ENCODE data around the gene FLNB.

FLNB gene

GRCh38 chr3:58129041-58129770 is 121.0 kb downstream of the FLNB start (continued):
- TF ChIP-seq, protein P1, sequence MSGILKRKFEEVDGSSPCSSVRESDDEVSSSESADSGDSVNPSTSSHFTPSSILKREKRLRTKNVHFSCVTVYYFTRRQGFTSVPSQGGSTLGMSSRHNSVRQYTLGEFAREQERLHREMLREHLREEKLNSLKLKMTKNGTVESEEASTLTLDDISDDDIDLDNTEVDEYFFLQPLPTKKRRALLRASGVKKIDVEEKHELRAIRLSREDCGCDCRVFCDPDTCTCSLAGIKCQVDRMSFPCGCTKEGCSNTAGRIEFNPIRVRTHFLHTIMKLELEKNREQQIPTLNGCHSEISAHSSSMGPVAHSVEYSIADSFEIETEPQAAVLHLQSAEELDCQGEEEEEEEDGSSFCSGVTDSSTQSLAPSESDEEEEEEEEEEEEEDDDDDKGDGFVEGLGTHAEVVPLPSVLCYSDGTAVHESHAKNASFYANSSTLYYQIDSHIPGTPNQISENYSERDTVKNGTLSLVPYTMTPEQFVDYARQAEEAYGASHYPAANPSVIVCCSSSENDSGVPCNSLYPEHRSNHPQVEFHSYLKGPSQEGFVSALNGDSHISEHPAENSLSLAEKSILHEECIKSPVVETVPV (CRISPR knock-in tag; IDR thresholded peaks at IDR 0.05) = no peak
- TF ChIP-seq TCF4 (CRISPR knock-in tag; IDR thresholded peaks at IDR 0.05; ENCODE audit: borderline replicate concordance) = no peak
- TF ChIP-seq ZNF565 (CRISPR knock-in tag; conservative IDR thresholded peaks at IDR 0.05; ENCODE audit: low read depth) = no peak

DNA sequence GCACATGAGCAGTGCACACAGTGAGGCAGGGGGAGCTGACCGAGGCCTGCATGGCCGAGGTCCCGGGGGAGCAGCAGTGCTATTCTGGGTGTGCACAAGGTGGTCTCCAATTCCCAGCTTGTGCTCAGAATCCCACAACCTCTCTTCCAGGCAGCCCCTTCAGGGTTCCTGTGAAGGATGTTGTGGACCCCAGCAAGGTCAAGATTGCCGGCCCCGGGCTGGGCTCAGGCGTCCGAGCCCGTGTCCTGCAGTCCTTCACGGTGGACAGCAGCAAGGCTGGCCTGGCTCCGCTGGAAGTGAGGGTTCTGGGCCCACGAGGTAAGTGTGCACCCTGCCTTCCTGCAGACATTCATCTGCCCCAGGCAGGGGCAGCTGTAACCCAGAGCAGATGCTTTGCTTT is 122.4 kb downstream of the FLNB start:
- TF ChIP-seq GLIS3 (CRISPR knock-in tag; IDR thresholded peaks at IDR 0.05) (no peak), ISL1 (CRISPR knock-in tag; IDR thresholded peaks at IDR 0.05) (no peak), ESRRG (CRISPR knock-in tag; IDR thresholded peaks at IDR 0.05) (no peak), ZNF8 (CRISPR knock-in tag; IDR thresholded peaks at IDR 0.05) (no peak), RARB (CRISPR knock-in tag; IDR thresholded peaks at IDR 0.05) (no peak), TCF4 (CRISPR knock-in tag; IDR thresholded peaks at IDR 0.05; ENCODE audit: borderline replicate concordance) (no peak), ZNF565 (CRISPR knock-in tag; conservative IDR thresholded peaks at IDR 0.05; ENCODE audit: low read depth) (no peak)
- TF ChIP-seq, protein P2, sequence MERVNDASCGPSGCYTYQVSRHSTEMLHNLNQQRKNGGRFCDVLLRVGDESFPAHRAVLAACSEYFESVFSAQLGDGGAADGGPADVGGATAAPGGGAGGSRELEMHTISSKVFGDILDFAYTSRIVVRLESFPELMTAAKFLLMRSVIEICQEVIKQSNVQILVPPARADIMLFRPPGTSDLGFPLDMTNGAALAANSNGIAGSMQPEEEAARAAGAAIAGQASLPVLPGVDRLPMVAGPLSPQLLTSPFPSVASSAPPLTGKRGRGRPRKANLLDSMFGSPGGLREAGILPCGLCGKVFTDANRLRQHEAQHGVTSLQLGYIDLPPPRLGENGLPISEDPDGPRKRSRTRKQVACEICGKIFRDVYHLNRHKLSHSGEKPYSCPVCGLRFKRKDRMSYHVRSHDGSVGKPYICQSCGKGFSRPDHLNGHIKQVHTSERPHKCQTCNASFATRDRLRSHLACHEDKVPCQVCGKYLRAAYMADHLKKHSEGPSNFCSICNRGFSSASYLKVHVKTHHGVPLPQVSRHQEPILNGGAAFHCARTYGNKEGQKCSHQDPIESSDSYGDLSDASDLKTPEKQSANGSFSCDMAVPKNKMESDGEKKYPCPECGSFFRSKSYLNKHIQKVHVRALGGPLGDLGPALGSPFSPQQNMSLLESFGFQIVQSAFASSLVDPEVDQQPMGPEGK (CRISPR knock-in tag; IDR thresholded peaks at IDR 0.05; ENCODE audit: borderline replicate concordance) = no peak
- no peak for ATAC-seq

DNA sequence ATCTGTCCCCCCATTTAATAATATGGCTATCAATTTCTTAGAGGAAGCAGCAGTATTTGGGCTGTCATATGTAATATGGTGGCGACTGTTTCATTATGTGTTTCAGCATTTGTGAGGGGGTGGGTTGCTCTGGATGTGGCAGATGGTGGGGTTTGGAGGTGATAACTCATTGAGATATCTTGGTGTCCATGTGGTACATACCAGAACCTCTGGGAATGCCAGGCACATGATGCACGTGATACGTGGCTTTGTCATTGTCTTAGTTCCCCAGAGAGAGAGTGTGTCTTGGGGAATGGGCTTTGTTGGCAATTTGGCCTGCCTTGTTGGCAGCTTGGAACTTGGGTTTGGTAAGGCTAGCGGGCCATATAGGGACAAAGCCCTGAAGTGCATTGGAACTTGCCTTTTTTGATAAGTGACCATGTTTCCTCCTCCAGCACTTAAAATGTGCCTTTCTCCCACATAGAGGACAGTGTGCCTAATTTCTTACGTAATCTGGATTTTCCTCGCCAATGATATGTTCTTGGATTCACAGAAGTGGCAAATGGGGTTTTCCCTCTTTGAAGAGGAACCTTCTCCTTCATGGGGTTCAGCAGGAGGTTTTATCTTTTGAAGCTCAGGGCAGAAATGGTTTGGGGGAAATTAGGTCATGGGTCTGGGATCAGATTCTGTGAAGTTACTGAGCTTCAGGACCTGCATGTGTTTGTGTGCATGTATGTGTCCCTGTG is 123.0 kb downstream of the FLNB start:
- no peak for ATAC-seq
- TF ChIP-seq, protein P1 (CRISPR knock-in tag; IDR thresholded peaks at IDR 0.05) = no peak
- TF ChIP-seq PPARA (CRISPR knock-in tag; IDR thresholded peaks at IDR 0.05; ENCODE audit: borderline replicate concordance) (no peak), ARNTL (CRISPR knock-in tag; IDR thresholded peaks at IDR 0.05; ENCODE audit: borderline replicate concordance, low read depth) (no peak), ZFP3 (CRISPR knock-in tag; IDR thresholded peaks at IDR 0.05) (no peak), ZNF70 (CRISPR knock-in tag; IDR thresholded peaks at IDR 0.05) (no peak), ISL1 (CRISPR knock-in tag; IDR thresholded peaks at IDR 0.05) (no peak), GLIS3 (CRISPR knock-in tag; IDR thresholded peaks at IDR 0.05) (no peak), BACH2 (CRISPR knock-in tag; IDR thresholded peaks at IDR 0.05; ENCODE audit: borderline replicate concordance) (no peak), OSR1 (CRISPR knock-in tag; IDR thresholded peaks at IDR 0.05) (no peak), ZNF8 (CRISPR knock-in tag; IDR thresholded peaks at IDR 0.05) (no peak), TCF4 (CRISPR knock-in tag; IDR thresholded peaks at IDR 0.05; ENCODE audit: borderline replicate concordance) (no peak), CSDC2 (CRISPR knock-in tag; IDR thresholded peaks at IDR 0.05) (no peak), TOX (CRISPR knock-in tag; IDR thresholded peaks at IDR 0.05; ENCODE audit: borderline replicate concordance) (no peak), ZNF565 (CRISPR knock-in tag; conservative IDR thresholded peaks at IDR 0.05; ENCODE audit: low read depth) (no peak), ZFP30 (CRISPR knock-in tag; IDR thresholded peaks at IDR 0.05) (no peak), TSHZ2 (CRISPR knock-in tag; IDR thresholded peaks at IDR 0.05) (no peak), ZC3H10 (CRISPR knock-in tag; IDR thresholded peaks at IDR 0.05) (no peak)
- TF ChIP-seq, protein P2 (CRISPR knock-in tag; IDR thresholded peaks at IDR 0.05; ENCODE audit: borderline replicate concordance) = no peak
- TF ChIP-seq, protein P3, sequence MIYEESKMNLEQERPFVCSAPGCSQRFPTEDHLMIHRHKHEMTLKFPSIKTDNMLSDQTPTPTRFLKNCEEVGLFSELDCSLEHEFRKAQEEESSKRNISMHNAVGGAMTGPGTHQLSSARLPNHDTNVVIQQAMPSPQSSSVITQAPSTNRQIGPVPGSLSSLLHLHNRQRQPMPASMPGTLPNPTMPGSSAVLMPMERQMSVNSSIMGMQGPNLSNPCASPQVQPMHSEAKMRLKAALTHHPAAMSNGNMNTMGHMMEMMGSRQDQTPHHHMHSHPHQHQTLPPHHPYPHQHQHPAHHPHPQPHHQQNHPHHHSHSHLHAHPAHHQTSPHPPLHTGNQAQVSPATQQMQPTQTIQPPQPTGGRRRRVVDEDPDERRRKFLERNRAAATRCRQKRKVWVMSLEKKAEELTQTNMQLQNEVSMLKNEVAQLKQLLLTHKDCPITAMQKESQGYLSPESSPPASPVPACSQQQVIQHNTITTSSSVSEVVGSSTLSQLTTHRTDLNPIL (CRISPR knock-in tag; IDR thresholded peaks at IDR 0.05; ENCODE audit: low read depth) = no peak

Data from SK-N-SH treated with all-trans-retinoic acid at 6 μM for 48 hours (cell line).